Stimulated activated CD8-positive, alpha-beta memory T cell treated with anti-CD3 and anti-CD28 coated beads, Interleukin-7, amount 100 ng/mL, for 1 hour (primary cell): Measurements from ENCODE around the gene CFH.
"Not testable (repeated sequence)": the region's sequence is repeated elsewhere in the genome, so short reads cannot be mapped to it uniquely, and the experiment has no call there.

ENCODE experiments used
- DNase-seq, 2 donors: peaks; one replicate each; pipeline ENCODE4 v3.0.0-alpha.2; 2020; ENCODE audit warnings: low read depth in 2 of 2

CFH gene

DNA sequence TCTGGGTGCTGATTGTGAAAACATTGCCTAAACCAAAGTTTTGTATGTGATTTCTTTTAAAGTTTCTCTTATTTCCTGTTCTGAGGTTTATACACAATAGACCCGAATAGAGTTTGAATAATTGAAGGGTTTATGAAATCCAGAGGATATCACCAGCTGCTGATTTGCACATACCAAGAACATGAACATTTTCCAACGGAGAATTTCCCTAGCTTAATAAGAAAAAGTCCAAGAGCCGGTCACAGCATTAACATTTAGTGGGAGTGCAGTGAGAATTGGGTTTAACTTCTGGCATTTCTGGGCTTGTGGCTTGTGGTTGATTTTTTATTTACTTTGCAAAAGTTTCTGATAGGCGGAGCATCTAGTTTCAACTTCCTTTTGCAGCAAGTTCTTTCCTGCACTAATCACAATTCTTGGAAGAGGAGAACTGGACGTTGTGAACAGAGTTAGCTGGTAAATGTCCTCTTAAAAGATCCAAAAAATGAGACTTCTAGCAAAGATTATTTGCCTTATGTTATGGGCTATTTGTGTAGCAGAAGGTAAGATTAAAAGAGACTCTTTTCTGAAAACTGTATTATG lies at the start of gene CFH:
CFH (plus strand) TSS at position 407 of the 579 bp plus-strand sequence; CDS start at position 482, 75 bp downstream.
- DNase-seq = no peak

DNA sequence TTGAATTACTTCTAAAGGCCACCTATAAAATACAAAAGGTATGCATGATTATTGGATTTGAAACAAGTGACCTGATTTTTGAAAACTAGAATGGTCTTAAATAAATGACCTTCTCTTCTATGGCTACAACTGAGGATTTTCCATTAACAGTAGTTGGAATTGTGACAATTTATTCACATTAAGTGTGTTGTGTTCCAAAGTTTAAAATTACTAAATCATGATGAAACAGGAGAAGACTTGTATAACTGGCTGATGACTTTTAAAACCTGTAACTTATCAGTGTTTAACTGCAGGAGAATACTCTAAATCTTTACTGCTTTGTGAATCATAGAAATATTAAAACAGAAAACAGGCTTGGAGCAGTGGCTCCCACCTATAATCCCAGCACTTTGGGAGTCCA lies 48.2 kb upstream of the CFH start:
- no peak for DNase-seq

DNA sequence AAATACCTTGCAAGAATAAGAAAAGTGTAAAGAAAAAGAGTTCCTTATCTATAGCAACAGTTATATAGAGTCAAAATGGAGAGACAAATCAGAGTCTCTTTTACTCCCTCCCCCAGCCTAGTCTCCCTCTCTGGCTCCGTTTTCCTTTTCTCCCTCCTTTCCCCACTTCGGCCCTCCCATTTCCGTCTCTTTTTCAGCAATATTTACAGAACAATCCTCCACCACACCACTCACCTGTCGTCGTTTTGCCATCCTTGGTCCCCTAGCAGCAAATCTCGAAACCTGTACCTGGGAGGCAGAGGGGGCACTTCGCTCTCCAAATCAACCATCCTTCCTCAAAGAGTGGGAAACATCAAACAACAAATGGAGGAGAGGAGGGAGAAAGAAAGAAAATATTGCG lies 43.9 kb upstream of the CFH start:
- no peak for DNase-seq

DNA sequence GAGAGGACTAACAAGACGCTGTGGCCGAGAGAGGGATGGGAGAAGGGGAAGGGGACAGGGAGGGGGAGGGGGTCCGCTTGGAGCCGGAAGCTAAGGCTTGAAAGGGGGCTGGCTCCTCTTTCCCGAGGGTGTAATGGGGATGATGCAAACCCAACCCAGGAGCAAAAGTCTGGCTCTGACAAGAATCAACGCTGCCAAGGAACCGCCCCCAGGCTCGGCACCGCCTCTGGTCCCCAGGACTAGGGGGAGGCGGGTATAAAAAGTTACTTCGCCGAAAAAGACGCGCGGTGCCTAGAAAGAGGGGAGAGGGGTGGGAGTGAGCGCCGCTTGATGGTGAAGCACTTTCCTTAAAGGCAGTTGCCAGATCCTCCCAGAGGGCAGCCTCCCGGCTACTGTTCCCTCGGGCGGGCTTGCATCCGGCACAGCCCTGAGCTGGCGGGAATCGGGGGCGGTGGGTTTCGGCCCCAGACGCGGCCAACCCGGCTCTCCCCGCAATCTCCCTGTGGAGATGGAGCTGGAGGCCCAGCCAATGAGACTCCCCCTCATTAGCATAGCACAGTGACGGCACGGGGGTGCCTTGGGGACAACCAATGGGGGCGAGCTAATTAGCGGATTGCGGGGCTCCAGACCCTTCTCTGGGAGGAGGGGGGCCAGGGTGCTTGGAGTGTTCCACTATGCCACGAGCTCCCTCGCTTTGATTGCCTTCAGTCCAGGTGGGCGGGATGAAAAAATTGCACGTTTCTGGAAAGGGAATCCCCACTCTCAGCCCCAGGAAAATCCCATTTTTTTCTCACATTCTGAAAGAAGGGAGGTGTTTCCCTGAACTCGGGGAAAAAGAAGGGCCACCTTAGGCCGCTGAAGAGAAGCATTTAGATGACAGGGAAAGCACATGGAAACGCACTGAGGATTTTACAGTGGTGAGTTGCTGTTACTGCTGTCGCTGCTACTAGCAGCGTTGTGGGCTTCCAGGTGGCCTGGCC lies 43.2 kb upstream of the CFH start, which contains the start of gene KCNT2:
KCNT2 (minus strand) TSS at position 51 of the 980 bp plus-strand sequence. CDS start 131 bp downstream, outside the sequence.
- no peak for DNase-seq

DNA sequence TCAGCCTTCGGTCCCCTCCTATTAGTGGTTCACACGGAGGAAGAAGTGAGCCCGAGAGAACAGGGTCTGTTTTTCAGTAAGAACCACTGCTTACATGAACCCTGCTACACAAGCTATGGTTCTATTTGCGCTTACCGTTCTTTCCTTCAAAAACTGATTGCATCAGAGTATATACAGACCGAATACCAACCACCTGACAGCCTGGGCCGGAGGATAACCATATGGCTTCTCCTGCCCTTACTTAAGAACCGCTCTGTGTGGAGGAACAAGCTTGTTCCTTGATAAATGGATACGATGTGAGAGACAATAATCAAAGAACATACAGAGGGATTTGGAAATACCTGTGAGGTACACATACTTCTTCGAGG lies 42.5 kb upstream of the CFH start:
- no peak for DNase-seq

DNA sequence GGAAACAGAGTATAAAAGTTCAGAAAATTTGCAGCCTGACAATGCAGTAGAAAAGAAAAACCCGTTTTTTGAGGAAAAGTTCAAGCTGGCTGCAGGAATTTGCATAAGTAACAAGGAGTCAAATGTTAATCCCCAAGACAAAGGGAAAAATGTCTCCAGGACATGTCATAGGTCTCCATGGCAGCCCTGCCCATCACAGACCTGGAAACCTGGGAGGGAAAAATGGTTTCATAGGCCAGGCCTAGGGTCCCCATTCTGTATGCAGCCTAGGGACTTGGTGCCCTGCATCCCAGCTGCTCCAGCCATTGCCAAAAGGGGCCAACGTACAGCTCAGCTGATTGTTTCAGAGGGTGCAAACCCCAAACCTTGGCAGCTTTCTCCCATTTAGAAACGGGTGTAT lies 40.0 kb upstream of the CFH start:
- DNase-seq = no peak

DNA sequence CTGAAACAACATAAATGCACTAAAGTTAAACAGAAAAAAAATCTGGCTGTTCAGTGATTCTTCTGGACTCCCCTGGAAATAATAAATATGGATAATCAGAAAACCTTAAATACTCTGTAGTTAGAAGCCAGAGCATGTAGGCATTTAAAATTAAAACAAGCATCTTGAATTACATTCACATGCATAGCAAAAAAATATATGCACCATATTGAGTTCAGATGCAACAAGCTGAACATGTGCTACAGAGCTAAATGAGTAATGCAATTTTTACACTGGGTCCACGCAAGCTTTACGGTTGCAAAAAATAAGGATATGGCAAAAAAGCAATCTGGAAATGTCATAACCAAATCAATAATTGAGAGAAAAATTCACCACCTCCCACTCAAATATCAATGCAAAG lies 32.1 kb upstream of the CFH start:
- DNase-seq = no peak

DNA sequence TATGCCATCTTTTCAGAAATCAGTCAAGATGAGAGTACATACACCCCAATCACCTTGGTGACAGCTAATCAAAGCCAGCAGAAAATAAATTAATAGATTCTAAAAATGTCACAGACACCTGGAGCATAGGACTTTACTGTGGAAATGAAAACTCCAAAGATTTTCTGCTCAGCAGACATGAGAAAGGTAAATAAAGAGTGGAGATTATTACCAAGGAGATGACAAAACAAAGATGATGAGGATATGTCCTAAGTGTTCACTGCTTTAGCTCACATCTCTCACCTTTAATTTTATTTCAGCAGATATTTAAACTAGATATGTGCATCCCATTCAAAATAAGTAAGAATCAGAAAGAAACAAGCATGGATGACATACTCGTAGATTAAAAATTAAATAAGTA lies 28.8 kb upstream of the CFH start:
- no peak for DNase-seq

DNA sequence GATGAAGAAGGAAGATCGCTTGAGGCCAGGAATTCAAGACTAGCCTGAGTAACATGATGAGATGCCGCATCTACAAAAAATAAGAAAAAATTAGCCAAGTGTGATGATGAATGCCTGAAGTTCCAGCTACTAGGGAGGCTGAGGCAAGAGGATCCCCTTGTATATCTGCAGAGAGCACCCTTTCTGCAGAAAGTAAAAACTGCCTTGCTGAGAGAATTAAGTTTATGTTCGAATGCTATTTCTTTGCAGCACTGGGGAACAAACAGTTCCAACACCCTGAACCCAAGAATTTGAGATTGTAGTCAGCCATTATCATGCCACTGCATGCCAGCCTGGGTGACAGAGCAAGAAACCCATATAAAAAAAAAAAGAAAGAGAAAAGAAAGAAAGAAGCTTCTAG lies 23.0 kb upstream of the CFH start:
- no peak for DNase-seq

DNA sequence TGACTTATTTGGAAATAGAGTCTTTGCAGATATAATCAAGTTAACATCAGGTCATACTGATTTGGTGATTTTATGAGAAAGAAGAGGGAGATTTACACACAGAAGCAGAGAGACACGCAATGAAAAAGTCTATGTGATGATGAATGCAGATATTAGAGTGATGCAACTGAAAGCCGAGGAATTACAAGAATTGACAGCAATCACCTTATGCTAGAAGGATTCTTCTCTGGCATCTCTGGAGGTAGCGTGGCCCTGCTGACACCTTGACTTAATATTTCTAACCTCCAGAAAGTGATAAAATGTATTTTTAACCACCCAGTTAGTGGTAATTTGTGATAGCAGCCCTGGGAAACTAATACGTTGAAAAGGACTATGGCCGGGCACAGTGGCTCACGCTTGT lies 14.2 kb upstream of the CFH start:
- DNase-seq = no peak

DNA sequence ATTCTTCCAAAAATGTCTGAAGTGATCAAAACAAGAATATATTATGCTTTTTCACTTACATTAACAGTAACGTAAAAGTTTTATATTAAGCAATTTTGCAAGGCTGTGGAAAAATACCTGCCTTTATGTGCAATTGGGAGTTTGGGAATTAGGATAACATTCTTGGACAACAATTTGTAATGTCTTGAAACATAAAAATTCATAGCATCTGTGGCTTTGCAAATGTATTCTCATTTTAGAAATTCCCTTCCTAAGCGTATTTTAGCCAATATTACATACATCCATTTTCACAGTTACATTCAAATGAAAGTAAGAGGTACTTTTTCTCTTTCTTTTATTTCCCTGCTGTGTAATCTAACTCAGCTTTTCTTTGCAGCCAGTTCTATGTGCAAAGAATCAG lies 13.4 kb upstream of the CFH start:
- DNase-seq = no peak

DNA sequence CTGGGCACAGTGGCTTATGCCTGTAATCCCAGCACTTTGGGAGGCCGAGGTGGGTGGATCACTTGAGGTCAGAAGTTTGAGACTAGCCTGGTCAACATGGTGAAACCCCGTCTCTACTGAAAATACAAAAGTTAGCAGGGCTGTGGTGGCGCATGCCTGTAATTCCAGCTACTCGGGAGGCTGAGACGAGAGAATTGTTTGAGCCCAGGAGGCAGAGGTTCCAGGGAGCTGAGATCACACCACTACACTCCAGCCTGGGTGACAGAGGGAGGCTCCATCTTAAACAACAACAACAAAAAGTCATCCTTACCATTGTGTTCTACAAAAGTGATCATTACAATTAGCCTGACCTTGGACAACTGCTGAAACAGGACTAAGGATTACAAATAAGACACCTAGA lies 12.6 kb upstream of the CFH start:
- DNase-seq = not testable (repeated sequence)

DNA sequence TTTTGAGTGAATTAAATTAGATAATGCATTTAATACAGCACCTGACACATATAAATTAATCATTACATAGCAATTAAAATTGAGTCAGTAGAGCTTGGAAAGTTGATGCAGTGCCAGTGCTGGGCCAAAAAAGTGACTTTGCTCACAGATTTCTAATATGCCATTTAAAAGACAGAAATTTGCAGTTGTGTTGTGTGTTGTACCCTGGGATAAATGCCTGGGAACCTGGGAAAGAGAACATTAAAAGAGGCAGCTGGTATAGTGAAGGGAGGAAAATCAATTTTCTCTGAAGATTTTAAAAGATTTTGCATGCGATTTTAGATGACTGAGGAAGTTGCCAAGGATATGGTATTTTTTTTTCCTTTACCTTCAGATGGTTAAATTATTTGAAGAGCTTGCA lies 10.9 kb upstream of the CFH start:
- no peak for DNase-seq

DNA sequence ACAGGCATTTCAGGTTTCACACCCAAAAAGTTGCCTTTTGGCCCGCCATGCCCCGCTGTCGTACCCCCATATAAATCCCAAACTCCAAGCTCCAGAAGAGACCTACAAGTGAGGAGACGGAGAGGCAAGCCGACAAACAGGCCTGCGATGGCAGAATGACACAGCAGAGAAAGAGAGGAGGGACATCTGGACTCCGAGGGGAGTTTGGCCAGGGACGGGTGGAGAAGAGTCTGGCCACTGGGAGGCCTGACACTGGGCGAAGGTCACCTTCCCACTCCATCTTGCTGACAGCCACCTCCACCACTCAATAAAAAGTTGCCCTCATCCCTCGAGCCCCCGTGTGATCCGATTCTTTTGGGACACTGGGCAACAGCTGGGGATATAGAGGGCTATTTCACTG lies 1.9 kb upstream of the CFH start:
- DNase-seq = no peak

DNA sequence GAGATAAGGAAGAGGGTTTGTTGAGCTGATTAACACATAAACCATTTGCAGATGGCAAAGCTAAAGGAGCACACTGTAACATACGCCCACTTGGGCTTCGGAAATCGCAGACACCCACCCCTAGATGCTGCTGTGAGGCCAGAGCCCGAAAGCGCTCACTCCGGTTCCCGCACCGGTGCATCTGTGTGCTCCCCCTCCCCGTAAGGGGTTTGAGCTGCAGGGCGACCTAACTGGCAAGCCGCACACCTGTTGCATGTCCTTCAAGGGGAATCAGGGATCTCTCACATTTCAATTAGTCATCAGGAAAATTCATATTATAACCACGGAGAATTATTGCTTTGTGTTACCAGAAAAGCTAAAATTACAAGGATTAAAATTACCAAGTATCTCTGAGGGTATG lies 1.4 kb upstream of the CFH start:
- DNase-seq = no peak

DNA sequence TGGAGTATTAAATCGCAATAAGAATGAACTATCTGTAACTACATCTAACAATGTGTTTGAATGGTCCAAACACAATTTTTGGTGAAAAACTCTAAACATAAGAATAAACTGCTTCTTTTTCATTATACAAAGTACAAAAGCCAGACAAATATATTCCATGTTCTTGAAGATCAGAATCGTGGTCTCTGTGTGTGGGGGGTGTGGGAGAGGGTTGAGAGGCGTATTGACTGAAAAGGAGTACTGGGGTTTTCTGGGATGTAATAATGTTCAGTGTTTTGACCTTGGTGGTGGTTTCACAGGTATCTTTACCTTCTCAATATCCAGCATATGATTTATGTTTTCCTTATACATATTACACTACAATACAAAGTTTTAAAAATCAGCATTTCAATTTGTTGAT lies 764 bp upstream of the CFH start:
- no peak for DNase-seq

DNA sequence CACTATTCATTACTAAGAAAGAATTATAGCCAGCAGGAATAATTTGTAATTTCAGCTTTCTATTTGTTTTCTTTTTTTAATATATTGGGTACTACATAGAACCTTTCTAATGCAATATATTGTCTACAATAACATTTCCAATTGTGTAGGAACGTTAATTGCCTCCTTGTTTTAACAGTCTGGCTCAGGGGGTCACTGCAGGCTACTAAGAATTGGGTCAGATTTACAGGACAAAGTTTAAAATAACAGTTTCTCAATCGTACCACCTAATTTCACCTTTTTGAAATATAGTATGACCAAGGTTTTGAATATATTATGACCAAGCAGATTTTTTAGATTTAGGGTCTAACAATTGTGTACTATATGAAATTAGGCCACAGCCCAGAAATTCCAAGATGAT lies 2.4 kb downstream of the CFH start:
- no peak for DNase-seq

DNA sequence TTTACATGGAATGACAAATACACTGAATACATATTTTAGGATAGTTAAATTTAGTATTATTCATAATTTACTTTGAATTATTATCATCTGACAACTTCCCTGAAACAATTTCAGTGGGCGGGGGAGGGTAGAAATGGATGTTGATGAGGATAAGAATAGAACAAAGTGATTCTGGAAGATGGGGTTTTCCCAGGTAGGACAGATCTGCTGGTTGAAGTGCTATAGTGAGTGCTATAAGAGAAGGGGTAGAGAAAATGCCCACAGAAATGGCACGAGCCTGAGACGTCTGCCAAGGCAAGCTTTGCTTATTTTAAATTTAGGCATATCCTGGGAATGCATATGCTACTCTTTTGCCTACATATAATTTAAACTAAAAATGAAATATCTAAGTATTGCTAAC lies 3.2 kb downstream of the CFH start:
- no peak for DNase-seq

DNA sequence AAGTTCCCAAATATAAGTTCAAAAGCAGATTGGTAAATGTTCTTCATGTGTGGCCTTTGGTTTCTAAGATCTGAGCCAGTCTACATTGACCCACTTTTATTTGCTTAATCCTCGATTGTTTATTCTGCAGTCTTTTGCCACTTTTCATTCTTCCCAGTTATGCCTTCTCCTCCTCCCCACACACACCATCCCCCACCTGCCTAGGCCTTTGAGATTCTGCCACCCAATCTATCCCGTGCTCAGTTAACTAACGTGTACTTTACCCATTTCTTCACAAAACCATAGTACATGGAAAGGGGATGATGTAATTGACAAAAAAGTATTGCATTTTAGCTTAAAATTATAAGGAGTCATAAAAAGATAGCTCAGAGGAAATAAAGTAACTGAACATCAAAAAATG lies 3.7 kb downstream of the CFH start:
- no peak for DNase-seq

DNA sequence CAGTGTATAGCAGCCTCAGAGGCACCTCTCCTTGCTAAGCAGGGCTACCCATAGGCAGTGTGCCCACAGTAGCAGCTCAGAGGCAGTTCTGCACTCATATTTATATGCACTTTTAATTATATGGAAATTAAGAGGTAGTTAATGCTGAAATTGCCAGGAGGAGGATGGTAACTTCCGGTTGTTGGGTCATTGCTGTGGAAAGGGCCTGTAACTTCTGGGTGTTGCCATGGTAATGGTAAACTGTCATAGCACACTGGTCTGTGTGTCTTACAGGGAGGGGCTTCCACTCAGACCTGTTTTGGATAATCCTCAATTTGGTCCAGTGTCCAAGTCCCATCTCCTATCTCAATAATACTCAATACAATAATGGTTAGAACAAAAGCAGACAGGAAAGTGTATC lies 7.6 kb downstream of the CFH start:
- DNase-seq = no peak

DNA sequence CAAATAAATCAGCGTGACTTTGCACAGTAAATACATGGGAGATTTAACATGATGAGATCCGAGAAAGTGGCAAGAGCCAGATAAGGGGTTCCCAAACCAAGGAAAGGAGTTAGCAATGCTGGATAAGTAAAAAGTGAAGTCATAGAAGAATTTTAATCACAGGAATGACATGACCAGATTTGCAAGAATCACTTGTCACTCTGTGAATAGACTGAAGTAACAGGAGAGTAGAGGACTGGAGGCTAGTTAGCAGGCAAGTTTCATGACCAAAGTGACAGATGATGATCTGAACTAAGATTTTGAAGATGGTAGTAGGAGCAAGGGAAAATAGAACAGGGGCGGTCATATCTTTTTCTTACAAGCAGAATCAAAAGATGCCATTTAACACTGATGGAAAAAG lies 8.4 kb downstream of the CFH start:
- DNase-seq = no peak

DNA sequence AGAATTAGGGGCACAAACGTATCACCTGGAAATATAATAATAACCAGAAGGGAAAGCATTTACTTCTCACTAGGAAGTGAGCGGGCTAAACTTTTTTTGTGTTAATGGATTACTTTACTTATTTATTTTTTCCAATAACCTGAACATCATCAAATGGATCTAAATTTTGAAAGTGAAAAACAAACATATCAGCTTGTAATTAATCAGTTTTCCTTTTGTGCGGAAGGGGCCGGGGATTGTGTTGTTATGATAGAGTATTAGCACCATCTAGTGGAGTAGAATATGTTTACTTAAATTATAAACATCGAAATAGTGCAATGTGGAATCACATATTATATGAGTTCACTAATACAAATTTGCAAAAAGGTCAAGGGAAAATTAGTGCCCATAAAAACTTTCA lies 9.0 kb downstream of the CFH start:
- no peak for DNase-seq

DNA sequence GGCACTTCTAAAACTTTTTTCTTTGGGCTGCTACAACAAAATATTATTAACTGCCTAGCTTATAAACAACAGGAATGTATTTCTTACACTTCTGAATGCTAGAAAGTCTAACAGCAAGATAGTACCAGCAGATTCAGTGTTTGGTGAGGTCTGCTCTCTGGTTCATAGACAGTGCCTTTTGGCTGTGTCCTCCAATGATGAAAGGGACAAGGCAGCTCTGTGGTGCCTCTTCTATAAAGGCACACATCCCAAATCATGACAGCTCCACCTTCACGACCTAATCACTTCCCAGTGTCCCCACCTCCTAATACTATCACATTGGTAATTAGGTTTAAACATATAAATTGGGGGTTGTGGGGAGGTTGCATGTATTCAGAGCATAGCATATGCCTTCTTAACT lies 9.5 kb downstream of the CFH start:
- DNase-seq = no peak
